ENCODE data around the gene TMEM220.

DNA sequence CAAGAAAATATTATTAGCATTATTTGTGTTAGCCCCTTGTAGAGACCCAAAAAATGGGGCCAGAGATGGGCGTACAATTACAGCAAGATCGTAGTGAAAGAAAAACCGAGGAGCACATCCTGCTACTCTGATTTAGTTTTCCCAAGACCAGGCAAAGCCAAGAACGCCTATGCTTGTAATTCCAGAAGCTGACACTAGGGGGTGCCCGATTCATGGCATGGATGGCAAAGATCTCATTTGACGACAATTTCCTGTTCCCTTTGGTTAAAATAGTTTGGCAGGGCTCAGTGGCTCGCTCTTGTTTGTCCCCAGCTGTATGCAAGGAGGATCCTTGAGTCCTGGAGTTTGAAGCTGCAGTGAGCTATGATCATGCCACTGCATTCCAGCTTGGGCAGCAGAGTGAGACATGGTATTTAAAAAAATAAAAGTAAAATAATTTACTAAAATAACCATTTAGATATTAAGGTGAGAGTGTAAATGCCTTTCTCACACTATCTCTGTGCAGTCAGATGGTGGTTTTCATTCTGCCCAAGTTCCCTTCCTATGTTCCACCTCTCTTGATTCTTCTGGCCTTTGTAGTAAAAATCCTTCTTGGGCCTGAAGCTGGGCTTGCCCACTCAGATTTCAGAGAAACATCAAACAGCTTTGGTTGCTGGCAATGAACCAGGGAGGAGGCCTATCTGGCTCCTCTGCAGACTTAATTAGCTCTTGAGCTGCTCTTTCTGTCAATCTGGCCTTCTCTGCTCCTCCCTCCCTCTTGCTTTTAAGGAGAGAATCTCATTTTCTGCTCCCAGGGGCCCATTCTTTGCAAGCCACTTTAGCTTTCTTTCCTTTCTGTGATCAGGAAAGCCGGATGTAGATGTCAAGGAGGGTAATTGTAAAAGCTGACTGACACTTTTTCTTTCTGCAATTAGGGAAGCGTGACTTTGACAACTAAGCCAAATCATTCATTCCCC, 42.9 kb upstream of the TMEM220 start:
- no peak for TF ChIP-seq EZH2phosphoT487 (IDR thresholded peaks at IDR 0.05)
- TF ChIP-seq, protein P1, sequence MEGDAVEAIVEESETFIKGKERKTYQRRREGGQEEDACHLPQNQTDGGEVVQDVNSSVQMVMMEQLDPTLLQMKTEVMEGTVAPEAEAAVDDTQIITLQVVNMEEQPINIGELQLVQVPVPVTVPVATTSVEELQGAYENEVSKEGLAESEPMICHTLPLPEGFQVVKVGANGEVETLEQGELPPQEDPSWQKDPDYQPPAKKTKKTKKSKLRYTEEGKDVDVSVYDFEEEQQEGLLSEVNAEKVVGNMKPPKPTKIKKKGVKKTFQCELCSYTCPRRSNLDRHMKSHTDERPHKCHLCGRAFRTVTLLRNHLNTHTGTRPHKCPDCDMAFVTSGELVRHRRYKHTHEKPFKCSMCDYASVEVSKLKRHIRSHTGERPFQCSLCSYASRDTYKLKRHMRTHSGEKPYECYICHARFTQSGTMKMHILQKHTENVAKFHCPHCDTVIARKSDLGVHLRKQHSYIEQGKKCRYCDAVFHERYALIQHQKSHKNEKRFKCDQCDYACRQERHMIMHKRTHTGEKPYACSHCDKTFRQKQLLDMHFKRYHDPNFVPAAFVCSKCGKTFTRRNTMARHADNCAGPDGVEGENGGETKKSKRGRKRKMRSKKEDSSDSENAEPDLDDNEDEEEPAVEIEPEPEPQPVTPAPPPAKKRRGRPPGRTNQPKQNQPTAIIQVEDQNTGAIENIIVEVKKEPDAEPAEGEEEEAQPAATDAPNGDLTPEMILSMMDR (IDR thresholded peaks at IDR 0.05), result peak; percentile 82
